ENCODE measurements around the gene PASK. TPM values are rescaled to one million over a fixed set of nuclear protein-coding genes. Genes with fewer than 3 reads are reported as not detected.
"Not testable (repeated sequence)": the region's sequence is repeated elsewhere in the genome, so short reads cannot be mapped to it uniquely, and the experiment has no call there.

PASK gene
- total RNA-seq, 1 donor from 2014 or later = 8.1 TPM

DNA sequence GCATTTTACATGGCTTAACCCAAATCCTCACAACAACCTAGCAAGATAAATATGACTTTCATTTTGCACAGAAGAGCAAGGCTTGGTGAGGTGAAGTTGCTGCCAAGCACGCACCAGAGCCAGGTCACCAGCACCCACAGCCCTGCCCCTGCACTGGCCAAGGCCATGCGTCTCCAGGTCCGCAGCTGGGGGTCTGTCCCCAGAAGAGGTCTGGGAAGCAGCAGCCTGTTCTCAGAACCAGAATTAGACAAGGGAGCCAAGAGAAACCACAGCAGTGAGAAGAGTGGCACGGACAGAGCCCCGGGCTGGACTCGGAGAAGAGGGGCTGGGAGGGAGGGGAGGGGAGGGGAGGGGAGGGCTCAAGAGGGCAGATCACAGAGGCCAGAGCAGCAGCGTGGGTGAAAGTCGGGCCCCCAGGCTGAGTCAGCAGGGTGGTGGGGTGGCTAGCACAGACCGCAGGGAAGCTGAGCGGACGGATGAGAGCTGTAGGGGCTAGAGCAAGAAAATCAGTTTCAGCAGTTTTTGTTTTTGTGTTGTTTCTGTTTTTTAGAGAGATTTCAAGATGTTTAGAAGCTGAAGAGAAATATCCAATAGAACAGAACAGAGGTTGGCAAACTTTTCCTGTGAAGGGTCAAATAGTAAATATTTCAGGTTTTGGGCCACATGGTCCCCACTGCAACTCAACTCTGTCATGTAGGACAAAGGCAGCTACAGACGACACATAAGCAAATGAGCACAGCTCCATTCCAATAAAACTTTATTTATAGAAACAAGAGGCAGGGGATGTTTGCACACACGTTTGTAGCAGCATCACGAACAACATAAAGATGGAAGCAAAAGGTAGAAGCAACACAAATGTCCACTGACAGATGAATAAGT, 39.8 kb downstream of the PASK start:
- DNase-seq (ENCODE audit: extremely low read depth, low read depth, low spot score) = no peak

DNA sequence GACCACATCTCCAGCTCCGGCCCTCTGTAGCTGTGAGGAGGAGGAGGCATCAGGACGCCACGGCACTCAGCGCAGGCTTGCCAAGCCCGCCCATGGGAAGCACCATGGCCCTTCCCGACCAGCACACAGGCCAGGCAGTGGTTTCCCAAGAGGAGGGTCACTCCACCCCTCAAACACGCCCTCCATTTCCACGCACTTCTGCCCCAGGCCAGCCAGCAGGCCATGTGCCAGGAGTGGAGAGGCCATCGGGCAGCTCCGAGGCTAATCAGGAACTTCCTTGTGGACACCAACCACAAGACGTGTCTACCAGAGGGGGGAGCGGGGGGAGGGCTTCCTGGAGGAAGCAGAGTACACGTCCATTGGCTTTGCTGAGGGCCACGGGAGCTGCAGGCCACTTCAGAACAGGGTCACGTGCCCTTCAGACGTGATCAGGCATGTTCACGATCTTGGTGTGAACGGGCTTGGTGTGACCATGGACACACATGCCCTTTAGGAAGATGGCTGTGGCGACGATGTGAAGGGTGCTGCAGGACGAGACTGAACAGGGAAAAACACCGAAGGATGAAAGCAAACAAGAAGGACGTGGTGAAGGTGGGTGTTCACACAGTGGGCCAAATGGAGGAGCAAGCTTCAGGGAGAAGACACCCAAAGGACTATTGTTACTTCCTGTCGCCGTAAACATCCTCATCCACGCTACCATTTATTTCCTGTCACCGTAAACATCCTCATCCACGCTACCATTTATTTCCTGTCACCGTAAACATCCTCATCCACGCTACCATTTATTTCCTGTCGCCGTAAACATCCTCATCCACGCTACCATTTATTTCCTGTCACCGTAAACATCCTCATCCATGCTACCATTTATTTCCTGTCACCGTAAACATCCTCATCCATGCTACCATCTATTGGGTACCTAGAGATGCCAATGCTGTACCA, 40.7 kb downstream of the PASK start:
- no peak for DNase-seq (ENCODE audit: extremely low read depth, low read depth, low spot score)

DNA sequence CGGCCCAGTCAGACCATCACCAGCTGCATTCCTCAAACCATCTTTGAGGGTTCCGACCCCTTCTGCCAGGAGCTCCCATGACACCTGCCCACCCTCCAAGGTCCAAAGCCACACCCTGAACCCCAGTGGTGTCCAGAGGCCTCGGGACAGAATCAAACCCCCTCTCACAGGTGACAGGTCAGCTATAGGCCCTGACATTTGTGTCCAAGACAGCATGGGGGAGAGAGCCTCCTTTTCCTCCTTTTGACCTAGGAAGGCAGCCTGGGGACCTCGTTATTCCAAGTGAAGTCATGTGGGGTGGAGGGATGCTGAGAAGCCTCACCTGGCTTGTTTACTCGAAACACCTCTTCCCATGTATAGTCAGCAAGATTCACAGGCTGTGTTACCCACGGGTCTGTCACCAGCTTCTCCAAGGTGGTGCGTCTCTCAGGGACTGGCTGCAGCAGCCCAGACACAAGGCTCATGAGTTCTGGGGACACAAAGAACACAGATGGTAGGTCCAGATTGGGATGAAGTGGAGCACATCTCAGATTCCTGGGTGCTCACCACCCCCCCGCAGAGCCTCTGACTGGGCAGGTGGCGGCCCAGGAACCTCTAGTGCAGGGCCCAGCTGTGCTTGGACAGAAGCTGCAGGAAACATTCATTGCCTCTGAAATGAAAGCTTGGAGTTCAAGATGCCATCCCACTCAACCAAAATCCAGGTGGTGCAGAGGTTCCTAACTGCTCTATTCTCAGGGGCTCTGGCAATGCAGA, 42.1 kb downstream of the PASK start:
- no peak for DNase-seq (ENCODE audit: extremely low read depth, low read depth, low spot score)

DNA sequence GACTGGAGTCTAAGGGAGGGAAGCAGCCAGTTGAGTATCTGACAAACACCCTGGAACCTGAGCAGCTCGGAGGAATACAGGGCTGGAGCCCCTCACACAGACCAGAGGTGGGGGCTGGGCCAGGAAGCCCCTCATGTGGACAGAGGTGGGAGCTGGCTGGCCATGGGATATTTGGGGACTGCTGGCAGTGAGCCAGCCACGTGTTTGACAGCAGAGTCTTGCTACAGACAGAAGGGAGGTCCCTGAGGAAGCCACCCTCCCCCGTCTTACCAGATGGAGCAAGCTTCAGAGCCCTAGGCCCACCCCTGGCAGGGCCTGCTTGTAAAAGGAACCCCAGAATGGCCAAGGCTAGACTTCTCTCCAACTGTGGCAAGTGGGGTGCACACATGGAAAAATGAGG, 43.6 kb downstream of the PASK start:
- DNase-seq (ENCODE audit: extremely low read depth, low read depth, low spot score) = no peak

DNA sequence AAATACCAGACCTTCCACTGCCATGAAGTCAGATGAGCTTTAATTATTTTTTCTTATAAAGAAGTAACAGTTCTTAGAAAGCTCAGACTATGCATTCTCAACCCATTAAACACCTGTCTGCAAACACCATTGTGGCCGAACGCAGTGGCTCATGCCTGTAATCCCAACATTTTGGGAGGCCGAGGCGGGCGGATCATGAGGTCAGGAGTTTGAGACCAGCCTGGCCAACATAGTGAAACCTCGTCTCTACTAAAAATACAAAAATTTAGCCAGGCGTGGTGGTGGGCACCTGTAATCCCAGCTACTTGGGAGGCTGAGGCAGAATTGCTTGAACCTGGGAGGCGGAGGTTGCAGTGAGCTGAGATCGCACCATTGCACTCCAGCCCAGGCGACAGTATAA, 44.7 kb downstream of the PASK start:
- not testable (repeated sequence) for DNase-seq (ENCODE audit: extremely low read depth, low read depth, low spot score)

DNA sequence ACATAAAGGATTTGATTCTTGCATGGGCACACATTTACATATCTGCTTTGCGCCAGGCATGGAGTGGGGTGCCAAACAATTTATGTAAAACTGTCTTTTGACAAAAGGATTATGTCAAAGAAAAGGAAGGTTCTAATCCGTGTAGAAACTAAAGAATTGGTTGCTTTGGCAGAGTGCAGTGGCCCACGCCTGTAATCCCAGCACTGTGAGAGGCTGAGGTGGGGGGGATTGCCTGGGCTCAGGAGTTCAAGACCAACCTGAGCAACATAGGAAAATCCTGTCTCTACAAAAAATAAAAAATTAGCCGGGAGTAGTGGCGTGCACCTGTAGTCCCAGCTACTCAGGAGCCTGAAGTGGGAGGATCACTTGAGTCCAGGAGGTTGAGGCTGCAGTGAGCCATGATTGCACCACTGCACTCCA, 46.1 kb downstream of the PASK start:
- DNase-seq (ENCODE audit: extremely low read depth, low read depth, low spot score) = no peak

DNA sequence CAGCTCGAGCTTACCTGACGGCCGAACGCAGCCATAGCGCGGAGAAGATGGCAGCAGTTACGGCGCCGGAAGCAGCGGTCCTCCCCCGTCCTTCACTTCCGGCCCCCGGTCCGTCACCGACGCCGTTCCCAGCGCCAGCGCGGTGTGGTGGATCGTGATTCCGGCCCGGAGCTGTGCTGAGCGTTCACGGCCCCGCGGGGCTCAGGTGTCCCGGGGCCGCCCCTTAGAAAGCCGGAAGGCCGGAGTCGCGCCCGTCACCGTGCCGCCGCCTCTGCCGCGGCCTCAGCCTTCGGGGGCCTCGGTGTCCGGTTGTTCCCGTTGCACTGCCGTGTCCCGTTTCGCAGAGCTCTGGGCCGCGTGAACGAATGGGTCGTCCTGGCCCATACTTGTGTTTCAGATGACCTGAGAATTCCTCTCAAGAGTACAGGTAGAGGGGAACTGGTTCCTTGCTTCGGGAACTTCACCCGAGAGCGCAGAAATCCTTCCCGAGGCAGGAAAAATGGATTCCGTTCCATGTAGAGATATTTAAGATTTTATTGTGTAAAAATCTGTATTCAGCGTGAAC, 47.0 kb downstream of the PASK start, which contains the start of gene MTERF4:
Gene MTERF4, minus strand, starts transcription at position 49 of the 565 bp plus-strand sequence. Its CDS starts 14 bp downstream, at position 35.
- DNase-seq (ENCODE audit: extremely low read depth, low read depth, low spot score) = no peak

DNA sequence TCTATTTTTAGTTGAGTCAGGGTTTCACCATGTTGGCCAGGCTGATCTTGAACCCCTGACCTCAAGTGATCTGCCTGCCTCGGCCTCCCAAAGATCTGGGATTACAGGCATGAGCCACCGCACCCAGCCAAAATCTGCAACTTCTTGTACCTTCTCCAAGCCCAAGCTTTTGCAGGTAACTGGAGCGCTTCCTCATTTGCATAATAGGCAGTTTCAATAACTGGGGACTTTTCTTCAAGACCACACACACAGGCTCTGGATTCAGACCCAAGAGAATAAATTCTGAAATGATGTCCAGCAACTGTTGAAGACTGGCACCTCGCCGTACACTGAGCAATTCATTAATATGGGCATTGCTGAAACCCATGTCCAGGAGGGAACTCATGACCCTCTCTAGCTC, 50.0 kb downstream of the PASK start:
- DNase-seq (ENCODE audit: extremely low read depth, low read depth, low spot score) = no peak

DNA sequence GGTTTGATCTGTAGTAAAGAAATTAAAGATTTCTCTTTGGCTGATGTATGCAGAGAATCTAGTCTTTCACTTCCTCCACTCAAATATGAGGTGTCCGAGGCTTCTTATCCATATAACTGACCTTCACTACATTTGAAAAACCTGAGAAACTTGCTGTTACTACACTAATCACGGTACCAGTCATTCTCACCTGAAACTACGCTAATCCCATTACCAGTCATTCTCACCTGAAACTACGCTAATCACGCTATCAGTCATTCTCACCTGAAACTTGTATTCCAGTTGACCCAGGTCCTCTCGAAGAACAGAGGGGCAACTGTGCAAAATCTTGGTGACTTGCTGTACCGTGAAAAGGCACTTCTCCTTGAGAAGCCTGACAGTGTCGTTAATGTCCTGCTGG, 52.3 kb downstream of the PASK start:
- no peak for DNase-seq (ENCODE audit: extremely low read depth, low read depth, low spot score)

DNA sequence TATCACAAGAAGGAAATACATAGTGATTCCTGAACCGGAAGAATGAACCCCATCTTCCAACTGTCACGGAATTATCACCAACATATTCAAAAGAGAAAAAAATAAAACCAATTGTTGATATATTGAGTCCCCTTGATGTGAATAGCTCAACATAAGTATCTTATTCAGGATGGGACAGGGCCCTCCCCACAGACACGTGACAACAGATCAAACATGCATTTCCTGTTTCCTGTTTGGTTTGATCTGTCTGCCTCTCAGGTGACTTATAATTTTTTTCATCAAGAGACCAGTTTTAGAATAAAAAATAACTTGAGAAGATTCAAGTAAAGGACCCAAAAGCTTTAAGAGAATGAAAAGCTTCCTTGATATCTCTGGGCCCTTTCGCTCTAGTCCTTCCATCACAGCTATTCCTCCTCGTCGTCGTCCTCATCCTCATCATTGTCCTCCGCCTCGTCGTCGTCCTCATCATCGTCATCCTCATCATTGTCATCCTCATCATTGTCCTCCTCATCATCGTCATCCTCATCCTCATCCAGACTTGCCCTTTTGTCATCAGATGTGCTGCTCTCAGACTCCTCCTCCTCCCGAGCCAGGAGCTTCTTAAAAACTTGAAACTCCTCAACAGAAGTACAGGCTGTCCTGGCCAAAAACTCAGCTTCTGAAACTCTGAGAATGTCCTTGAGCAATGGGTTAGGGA, 53.5 kb downstream of the PASK start:
- DNase-seq (ENCODE audit: extremely low read depth, low read depth, low spot score) = no peak

DNA sequence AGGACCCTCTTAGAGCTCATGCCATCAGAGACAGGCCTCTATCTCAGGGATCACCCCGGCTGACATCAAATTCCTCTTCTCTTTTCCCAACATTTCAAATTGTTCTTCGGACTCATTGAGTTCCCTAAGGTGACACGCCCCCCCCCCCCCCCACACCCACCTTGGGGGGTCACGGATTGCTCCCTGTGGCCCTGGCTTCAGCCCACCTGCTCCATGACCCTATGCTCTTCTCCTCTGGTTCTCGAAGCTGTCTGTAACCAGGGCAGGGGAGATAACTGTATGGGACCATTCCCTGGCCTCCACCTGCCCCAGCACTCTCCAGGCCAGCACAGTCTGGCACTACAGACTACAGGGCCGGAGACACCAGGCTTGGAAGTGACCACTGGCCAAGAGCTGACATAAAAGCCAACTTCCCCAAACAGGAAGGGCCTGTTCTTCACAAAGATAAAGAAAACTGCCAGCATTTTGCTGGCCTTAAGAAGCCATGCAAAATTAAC, 54.3 kb downstream of the PASK start:
- no peak for DNase-seq (ENCODE audit: extremely low read depth, low read depth, low spot score)

DNA sequence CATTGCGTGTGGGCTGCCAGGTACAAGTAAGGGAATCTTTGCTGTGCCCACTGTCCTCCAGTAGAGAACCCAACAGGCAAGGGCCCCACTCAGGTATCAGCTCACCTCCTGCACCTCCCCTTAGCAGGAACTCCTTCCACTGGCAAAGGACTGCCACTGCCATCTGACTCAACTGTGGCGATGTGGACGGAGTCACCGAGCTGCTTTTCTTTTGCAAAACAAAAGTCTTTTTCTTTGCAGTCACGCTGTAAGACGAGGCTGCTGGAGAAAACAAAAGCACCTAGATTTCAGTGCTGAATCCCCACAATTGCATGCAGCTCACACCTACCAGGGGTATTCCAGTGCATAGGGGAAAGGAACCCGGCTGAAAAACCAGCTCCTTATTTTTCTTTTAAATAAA, 55.1 kb downstream of the PASK start:
- no peak for DNase-seq (ENCODE audit: extremely low read depth, low read depth, low spot score)

DNA sequence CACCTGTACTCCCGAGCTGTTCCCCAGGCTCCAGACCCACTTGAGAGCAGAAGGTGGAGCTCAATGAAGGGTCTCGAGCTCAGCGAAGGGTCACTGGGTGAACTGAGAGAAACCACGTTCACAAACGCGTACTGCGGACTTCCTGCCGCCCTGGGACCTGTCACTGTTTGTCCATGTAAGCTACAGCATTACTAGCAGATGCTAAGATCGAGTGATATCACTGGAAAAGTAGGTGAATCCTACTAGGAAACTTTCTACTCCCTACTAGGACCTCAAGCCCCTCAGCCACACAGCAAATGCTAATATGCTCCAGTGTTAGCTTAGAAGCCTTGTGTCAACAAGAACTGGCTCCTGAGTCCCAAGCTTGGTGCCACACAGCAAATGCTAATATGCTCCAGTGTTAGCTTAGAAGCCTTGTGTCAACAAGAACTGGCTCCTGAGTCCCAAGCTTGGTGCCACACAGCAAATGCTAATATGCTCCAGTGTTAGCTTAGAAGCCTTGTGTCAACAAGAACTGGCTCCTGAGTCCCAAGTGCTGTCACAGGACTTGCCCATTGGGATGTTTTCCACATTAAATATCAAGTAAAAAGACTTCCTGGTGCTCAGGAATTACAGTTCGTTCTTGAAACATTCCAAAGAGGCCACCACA, 56.0 kb downstream of the PASK start:
- not testable (repeated sequence) for DNase-seq (ENCODE audit: extremely low read depth, low read depth, low spot score)

DNA sequence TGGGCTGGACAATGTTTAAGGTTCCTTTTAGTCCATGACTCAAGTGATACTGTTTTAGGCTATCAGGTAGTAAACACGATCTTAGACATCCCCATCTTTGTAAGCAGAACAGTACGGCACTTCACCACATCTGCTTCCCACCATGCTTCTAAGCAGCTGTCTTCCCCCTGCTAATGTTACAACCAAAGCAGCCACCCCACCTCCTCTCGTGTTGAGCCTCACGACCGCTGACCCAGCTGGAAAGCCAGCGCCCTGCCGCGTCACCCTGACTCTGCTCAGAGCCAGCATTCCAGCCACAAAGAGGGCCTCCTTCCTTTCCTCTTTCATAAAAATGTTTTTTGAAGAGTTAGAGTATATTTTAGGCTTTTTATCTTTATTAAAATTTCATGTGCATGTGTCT, 56.6 kb downstream of the PASK start:
- no peak for DNase-seq (ENCODE audit: extremely low read depth, low read depth, low spot score)

DNA sequence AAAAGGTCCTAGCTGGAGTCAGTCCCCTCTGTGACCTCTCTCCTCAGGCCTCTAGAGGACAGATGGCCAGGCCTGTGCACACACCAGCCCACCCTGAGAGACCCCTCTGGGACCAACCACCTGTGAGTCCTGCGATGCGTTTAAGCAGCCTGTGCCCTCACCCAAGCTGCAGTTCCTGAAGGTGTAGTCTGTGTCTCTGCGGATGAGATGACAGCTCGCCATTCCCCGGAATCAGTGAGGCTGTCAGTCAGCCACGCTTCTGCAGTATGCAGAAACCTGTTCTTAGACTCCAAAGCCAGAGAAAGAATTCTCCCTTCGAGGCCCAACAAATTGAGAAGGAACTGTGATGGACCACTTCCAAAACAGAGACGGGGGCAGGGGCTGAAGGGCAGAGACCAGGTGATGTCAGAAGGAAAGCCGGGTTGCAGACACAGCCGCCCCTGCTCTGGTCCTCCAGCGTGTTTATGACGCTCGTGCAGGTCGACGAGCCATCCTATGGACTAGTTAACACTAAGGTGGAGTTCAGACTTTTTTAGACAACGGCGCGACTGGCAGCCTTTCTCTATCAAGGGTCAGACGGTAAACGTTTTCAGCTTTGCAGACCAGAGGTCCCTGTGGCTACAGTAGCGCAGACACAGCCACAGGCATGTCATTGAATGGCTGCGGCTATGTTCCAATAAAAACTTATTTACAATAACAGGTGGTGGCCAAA, 57.4 kb downstream of the PASK start:
- DNase-seq (ENCODE audit: extremely low read depth, low read depth, low spot score) = no peak

DNA sequence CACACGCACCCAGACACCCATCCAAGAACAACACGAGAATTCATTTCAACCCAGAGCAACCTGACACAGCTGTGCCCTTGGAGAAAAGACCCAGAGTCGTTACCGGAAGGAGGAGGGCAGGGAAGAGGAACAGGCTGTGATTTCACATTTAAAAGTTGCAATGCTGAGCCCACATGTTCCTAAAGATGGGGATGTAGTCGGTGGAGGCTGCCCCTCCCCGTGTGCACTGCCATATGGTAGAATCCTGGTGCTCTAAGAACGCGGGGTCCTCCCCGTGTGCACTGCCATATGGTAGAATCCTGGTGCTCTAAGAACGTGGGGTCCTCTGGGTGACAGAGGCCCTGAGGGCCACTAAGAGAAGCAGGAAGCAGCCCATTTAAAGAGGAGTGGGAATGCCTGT, 58.1 kb downstream of the PASK start:
- DNase-seq (ENCODE audit: extremely low read depth, low read depth, low spot score) = no peak

DNA sequence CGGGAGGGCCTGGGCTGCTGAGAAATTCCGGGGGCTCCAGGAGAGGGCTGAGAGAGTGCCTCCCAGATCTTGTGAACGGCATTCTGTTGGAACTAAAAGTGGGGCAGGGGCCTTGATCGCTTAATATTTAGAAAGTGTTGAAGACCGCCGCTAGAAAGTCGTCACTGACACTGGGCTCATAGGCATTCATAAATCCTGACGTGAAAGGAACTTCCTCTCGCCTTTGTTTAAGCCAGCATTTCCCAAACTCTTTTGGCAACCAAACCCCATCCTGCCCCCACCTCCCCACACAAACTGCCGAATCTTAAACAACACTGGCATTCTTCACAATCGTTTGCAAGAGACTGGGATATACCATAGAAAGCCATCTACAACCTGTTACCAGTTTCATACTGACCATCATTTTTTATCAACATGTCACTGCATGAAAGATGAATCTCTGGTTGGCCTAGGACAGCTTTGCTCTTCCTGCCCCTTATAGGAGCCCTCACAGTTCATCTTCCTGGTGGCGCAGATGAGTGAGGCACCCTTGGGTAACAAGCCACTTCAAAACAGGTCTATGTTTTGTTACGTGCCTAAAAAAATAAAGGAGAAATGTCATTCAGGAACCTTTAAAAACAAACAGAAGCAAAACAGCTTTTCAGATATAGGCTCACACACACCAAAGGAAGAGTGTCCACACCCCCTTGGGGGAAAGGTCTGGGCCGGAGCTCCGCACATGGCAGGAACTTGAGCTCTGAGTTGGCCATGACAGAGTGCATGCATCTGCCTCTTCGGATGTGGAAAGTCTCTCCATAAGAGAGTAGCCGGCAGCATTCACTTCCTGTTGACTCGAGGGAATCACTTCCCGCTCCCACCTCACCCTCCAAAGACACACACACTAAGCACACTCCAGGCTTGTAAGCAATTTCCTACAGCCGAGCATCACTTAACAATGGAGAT, 60.2 kb downstream of the PASK start:
- no peak for DNase-seq (ENCODE audit: extremely low read depth, low read depth, low spot score)

All from glomerular endothelial cell (primary cell).